IMR-90 (cell line): ENCODE measurements around the gene SYNPO. TPM values are rescaled to one million over a fixed set of nuclear protein-coding genes. Genes with fewer than 3 reads are reported as not detected.
A peak's percentile ranks its signal among the peaks of the same experiment; 100 is the strongest.

ENCODE experiments used
- ATAC-seq: fragments of 200-7000 bp; cut with Tn5 transposase; 2 replicates; pipeline ENCODE4 v1.9.1; 2020; ENCODE audit warnings: low read depth, mild to moderate bottlenecking, moderate library complexity
- BruUV-seq: library from RNA; stranded (reverse); fragments of 400-500 nt; replicated peaks from 2 replicates; lab custom pipeline; 2021; lab: Mats Ljungman, UMichigan
- CTCF ChIA-PET: fragments of 300-600 bp; formaldehyde crosslinking; extraction: SDS; loops from one replicate; lab custom pipeline; 2021; ENCODE audit warnings: antibody characterized with exemption; lab: Yijun Ruan, JAX
- POLR2A ChIA-PET: fragments of 300-600 bp; sonication (Branson Sonifier 250); formaldehyde crosslinking; loops from one replicate; lab custom pipeline; 2022; ENCODE audit warnings: antibody characterized with exemption; ENCODE audit not compliant: unreplicated experiment; lab: Charles Lee
- DNase-seq: peaks from one replicate; pipeline ENCODE4 v3.0.0; 2013
- H2AFZ ChIP-seq: replicated peaks from 2 replicates; pipeline ENCODE3; 2013; ENCODE audit warnings: low read length, mild to moderate bottlenecking; ENCODE audit not compliant: poor library complexity
- H2AK5ac ChIP-seq: 2 replicates; pipeline ENCODE4 v1.6.1; 2013; ENCODE audit warnings: low read depth, low read length, inconsistent platforms
- H2AK9ac ChIP-seq: replicated peaks from 2 replicates; pipeline ENCODE3; 2013; ENCODE audit warnings: mild to moderate bottlenecking, low read depth, low read length, moderate library complexity; ENCODE audit not compliant: poor library complexity
- H2BK120ac ChIP-seq: 2 replicates; pipeline ENCODE4 v1.6.1; 2013; ENCODE audit warnings: low read depth, low read length, inconsistent platforms
- H2BK15ac ChIP-seq: 3 replicates; pipeline ENCODE4 v1.6.1; 2013; ENCODE audit warnings: low read depth, low read length, inconsistent platforms
- H2BK20ac ChIP-seq: 2 replicates; pipeline ENCODE4 v1.6.1; 2013; ENCODE audit warnings: low read depth, mild to moderate bottlenecking, inconsistent platforms, low read length, moderate library complexity
- H2BK5ac ChIP-seq: 2 replicates; pipeline ENCODE4 v1.6.1; 2013; ENCODE audit warnings: mild to moderate bottlenecking, low read depth, low read length, inconsistent platforms; ENCODE audit not compliant: poor library complexity, severe bottlenecking
- H3K14ac ChIP-seq: replicated peaks from 2 replicates; pipeline ENCODE4 v1.6.1; 2013; ENCODE audit warnings: low read depth, low read length, inconsistent platforms
- H3K18ac ChIP-seq: 2 replicates; pipeline ENCODE4 v1.6.1; 2013; ENCODE audit warnings: low read depth, low read length, control low read depth
- H3K23ac ChIP-seq: 2 replicates; pipeline ENCODE4 v1.6.1; 2013; ENCODE audit warnings: low read depth, low read length, inconsistent platforms
- H3K27ac ChIP-seq: 2 replicates; pipeline ENCODE4 v1.5.1; 2013; ENCODE audit warnings: mild to moderate bottlenecking, control low read depth, low read length; ENCODE audit not compliant: insufficient read depth
- H3K27me3 ChIP-seq: 2 replicates; pipeline ENCODE4 v1.6.1; 2013; ENCODE audit warnings: low read length; ENCODE audit not compliant: control insufficient read depth, insufficient read depth
- H3K36me3 ChIP-seq: 2 replicates; pipeline ENCODE4 v1.6.1; 2013; ENCODE audit warnings: low read length, mixed read lengths; ENCODE audit not compliant: control insufficient read depth, insufficient read depth
- H3K4ac ChIP-seq: 2 replicates; pipeline ENCODE4 v1.6.1; 2013; ENCODE audit warnings: low read depth, low read length, inconsistent platforms
- H3K4me1 ChIP-seq: 2 replicates; pipeline ENCODE4 v1.6.1; 2013; ENCODE audit warnings: low read length, mixed read lengths; ENCODE audit not compliant: control insufficient read depth, insufficient read depth
- H3K4me2 ChIP-seq: 2 replicates; pipeline ENCODE4 v1.6.1; 2013; ENCODE audit warnings: low read depth, mild to moderate bottlenecking, control low read depth, low read length, moderate library complexity
- H3K4me3 ChIP-seq: 2 replicates; pipeline ENCODE4 v1.5.1; 2013; ENCODE audit warnings: low read depth, mild to moderate bottlenecking, control low read depth, low read length, moderate library complexity; ENCODE audit not compliant: insufficient read depth
- H3K56ac ChIP-seq: 2 replicates; pipeline ENCODE4 v1.6.1; 2013; ENCODE audit warnings: low read length, inconsistent platforms; ENCODE audit not compliant: insufficient read depth; ENCODE audit errors: extremely low read depth
- H3K79me1 ChIP-seq, 2 experiments: 2 replicates each; pipeline ENCODE4 v1.6.1; 2013; ENCODE audit warnings: low read length in 2 of 2, inconsistent platforms in 1 of 2, low read depth in 1 of 2
- H3K9ac ChIP-seq: 2 replicates; pipeline ENCODE4 v1.6.1; 2013; ENCODE audit warnings: low read depth, low read length, control low read depth
- H3K9me1 ChIP-seq: 2 replicates; pipeline ENCODE4 v1.6.1; 2013; ENCODE audit warnings: low read length, inconsistent platforms; ENCODE audit not compliant: insufficient read depth
- H3K9me3 ChIP-seq: 2 replicates; pipeline ENCODE4 v1.6.1; 2013; ENCODE audit warnings: low read length; ENCODE audit not compliant: control insufficient read depth, insufficient read depth
- H4K20me1 ChIP-seq: 2 replicates; pipeline ENCODE4 v1.6.1; 2013; ENCODE audit warnings: low read length, inconsistent platforms; ENCODE audit not compliant: insufficient read depth
- H4K5ac ChIP-seq: 2 replicates; pipeline ENCODE4 v1.6.1; 2013; ENCODE audit warnings: mild to moderate bottlenecking, low read depth, low read length, control low read depth
- H4K8ac ChIP-seq, 2 experiments: 2 replicates each; pipeline ENCODE4 v1.6.1; 2013; ENCODE audit warnings: low read depth in 2 of 2, low read length in 2 of 2, control low read depth in 1 of 2, inconsistent platforms in 1 of 2
- H4K91ac ChIP-seq: 2 replicates; pipeline ENCODE4 v1.6.1; 2013; ENCODE audit warnings: low read depth, low read length, inconsistent platforms; ENCODE audit not compliant: insufficient read depth
- CEBPB ChIP-seq: IDR thresholded peaks from 2 replicates; pipeline ENCODE4 v1.6.1; 2012; ENCODE audit warnings: low read depth, low read length, improper control_type of control experiment
- CTCF ChIP-seq: conservative IDR thresholded peaks from 2 replicates; pipeline ENCODE4 v1.5.1; 2012; ENCODE audit warnings: mild to moderate bottlenecking, low read depth, low read length, improper control_type of control experiment
- RFX5 ChIP-seq: IDR thresholded peaks from 2 replicates; pipeline ENCODE4 v1.8.0; 2012; ENCODE audit warnings: low read depth, mild to moderate bottlenecking, low read length, moderate library complexity
- USF2 ChIP-seq: fragments of 150-350 bp; IDR thresholded peaks from 2 replicates; pipeline ENCODE4 v1.6.1; 2017; ENCODE audit warnings: mild to moderate bottlenecking, antibody characterized with exemption, low read length, low read depth
- WGBS, 2 experiments: methylation state at CpG; one replicate each; pipeline versions ENCODE4 v1.1.5 to v1.1.7; 2013; ENCODE audit warnings: missing lambda C conversion rate in 2 of 2; ENCODE audit not compliant: insufficient read length in 1 of 2; ENCODE audit errors: extremely low coverage in 2 of 2; 5-methylcytosine and 5-hydroxymethylcytosine counted together
- dilution Hi-C: fragments of 300-500 bp; cut with HindIII; formaldehyde crosslinking; loops from one replicate; pipeline ENCODE4 v1.14.3; 2018; ENCODE audit warnings: low sequenced_read_pairs; ENCODE audit not compliant: unreplicated experiment
- in situ Hi-C: fragments of 300-500 bp; cut with MboI; formaldehyde crosslinking; loops from 3 replicates; pipeline ENCODE4 v1.14.3; 2019; ENCODE audit warnings: low sequenced_read_pairs, inconsistent platforms, mixed read lengths
- intact Hi-C: fragments of 100-400 bp; cut with micrococcal nuclease; formaldehyde crosslinking; loops from 2 replicates; pipeline ENCODE4 v1.10.0; 2022
- polyA plus RNA-seq, 3 experiments: library from polyadenylated mRNA; depleted of rRNA; stranded (reverse); fragments of >200 nt; gene quantifications; 2 replicates each; pipeline ENCODE4 v1.2.3, GENCODE V29; 2012; ENCODE audit warnings: low replicate concordance in 1 of 3
- total RNA-seq: library from RNA; depleted of rRNA; stranded (reverse); fragments of >200 nt; gene quantifications from 2 replicates; pipeline ENCODE4 v1.2.3, GENCODE V29; 2012

SYNPO gene
- total and polyA plus RNA-seq, 2 of the 4 experiments (the other 2 are of a cell fraction), result 3.0 to 24.8 TPM

GRCh38 chr5:150625831-150626746 is 14.4 kb upstream of the SYNPO start:
- peak overlapping the region; percentile 53; the same call in 1 of the 2 replicates for H2AK5ac ChIP-seq
- dilution Hi-C loops (no loop called here), intact Hi-C loops (no loop called here), in situ Hi-C loops (no loop called here)
- peak overlapping the region; percentile 35; the same call in 1 of the 3 replicates for H2BK15ac ChIP-seq
- no peak overlapping the region; the same call in 1 of the 2 replicates for H3K27ac ChIP-seq
- no peak overlapping the region for H2BK20ac ChIP-seq
- no peak overlapping the region for H3K56ac ChIP-seq
- H3K18ac ChIP-seq, result no peak overlapping the region
- no TSS peak for BruUV-seq
- peak overlapping the region; percentile 95 for H3K4me2 ChIP-seq
- ATAC-seq (no peak), DNase-seq (no peak)
- H3K23ac ChIP-seq, result no peak overlapping the region
- peak overlapping the region; percentile 94; the same call in 1 of the 2 replicates for H3K9ac ChIP-seq
- peak overlapping the region; percentile 28; the same call in 1 of the 2 replicates for H4K91ac ChIP-seq
- no peak overlapping the region for H2AFZ ChIP-seq
- H4K8ac ChIP-seq, result peak overlapping the region in 1 of 2 experiments; percentile 31; a peak in 1 of 4 replicates
- H2BK5ac ChIP-seq, result no peak overlapping the region
- peak overlapping the region; percentile 88 for H3K4me3 ChIP-seq
- no peak overlapping the region for H2BK120ac ChIP-seq
- H4K5ac ChIP-seq, result no peak overlapping the region
- H3K14ac ChIP-seq, result no peak overlapping the region
- peaks cover 15% of the 10 kb centered on the region for H3K9me1 ChIP-seq
- no peak overlapping the region for H3K4ac ChIP-seq
- peaks cover 0 to 4% of the 10 kb centered on the region in 2 experiments; a peak in 2 of 4 replicates for H3K79me1 ChIP-seq
- ChIA-PET CTCF (no interaction called here), POLR2A (no interaction called here)
- peaks cover 55% of the 10 kb centered on the region for H3K4me1 ChIP-seq
- no peak for TF ChIP-seq RFX5
- no peak for TF ChIP-seq CTCF
- no peak for TF ChIP-seq CEBPB
- TF ChIP-seq USF2, result no peak
- peak overlapping the region; percentile 60 for H2AK9ac ChIP-seq
- H3K27me3 ChIP-seq, result no peaks in the 10 kb centered on the region
- H3K36me3 ChIP-seq, result 0 out of 2 replicates have a peak, but pooled peaks cover 2% of the 10 kb centered on the region
- WGBS, 2 experiments, result 40% methylated on average over 2 of the region's 10 CpGs; no CpG with 5 or more reads in 1 of the 2 experiments
- no peaks in the 10 kb centered on the region for H3K9me3 ChIP-seq
- no peaks in the 10 kb centered on the region for H4K20me1 ChIP-seq
